Left ventricle myocardium superior (tissue), 1 donor: Measurements from ENCODE around the gene SLCO2B1. TPM values are rescaled to one million over a fixed set of nuclear protein-coding genes. Genes with fewer than 3 reads are reported as not detected.
"Not testable (repeated sequence)": the region's sequence is repeated elsewhere in the genome, so short reads cannot be mapped to it uniquely, and the experiment has no call there.

Source experiments
- ATAC-seq: fragments of 200-7000 bp; cut with Tn5 transposase; one replicate; pipeline ENCODE4 v1.9.1; 2020; ENCODE audit warnings: mild to moderate bottlenecking, moderate library complexity
- DNase-seq: peaks from one replicate; pipeline ENCODE4 v3.0.0-alpha.2; 2020
- intact Hi-C: fragments of 100-400 bp; cut with micrococcal nuclease; formaldehyde crosslinking; loops from one replicate; pipeline ENCODE4 v1.11.0; 2022
- long read RNA-seq: library from polyadenylated mRNA; unstranded; transcript quantifications from one replicate; pipeline ENCODE4 v2.0.0, GENCODE V29; 2021
- total RNA-seq: library from RNA; stranded (reverse); fragmentation: NEBNext Ultra II Directional; extraction: Animal tissue kit (Norgen Biotek cat#: 25700); gene quantifications from one replicate; pipeline ENCODE4 v1.2.1, GENCODE V29; 2021
- donor health status: DM: no; HTN: yes; CAD: no; lungs with severe emphysema.

The SLCO2B1 gene, protein sequence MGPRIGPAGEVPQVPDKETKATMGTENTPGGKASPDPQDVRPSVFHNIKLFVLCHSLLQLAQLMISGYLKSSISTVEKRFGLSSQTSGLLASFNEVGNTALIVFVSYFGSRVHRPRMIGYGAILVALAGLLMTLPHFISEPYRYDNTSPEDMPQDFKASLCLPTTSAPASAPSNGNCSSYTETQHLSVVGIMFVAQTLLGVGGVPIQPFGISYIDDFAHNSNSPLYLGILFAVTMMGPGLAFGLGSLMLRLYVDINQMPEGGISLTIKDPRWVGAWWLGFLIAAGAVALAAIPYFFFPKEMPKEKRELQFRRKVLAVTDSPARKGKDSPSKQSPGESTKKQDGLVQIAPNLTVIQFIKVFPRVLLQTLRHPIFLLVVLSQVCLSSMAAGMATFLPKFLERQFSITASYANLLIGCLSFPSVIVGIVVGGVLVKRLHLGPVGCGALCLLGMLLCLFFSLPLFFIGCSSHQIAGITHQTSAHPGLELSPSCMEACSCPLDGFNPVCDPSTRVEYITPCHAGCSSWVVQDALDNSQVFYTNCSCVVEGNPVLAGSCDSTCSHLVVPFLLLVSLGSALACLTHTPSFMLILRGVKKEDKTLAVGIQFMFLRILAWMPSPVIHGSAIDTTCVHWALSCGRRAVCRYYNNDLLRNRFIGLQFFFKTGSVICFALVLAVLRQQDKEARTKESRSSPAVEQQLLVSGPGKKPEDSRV
- 30.1 TPM for total RNA-seq
- long read RNA-seq, full-length matches to known transcripts: 8 of 23 reads
- long read RNA-seq, partial matches to known transcripts: 11 of 23 reads
- long read RNA-seq, other reads (novel, unspliced or antisense): 4 of 23 reads

DNA sequence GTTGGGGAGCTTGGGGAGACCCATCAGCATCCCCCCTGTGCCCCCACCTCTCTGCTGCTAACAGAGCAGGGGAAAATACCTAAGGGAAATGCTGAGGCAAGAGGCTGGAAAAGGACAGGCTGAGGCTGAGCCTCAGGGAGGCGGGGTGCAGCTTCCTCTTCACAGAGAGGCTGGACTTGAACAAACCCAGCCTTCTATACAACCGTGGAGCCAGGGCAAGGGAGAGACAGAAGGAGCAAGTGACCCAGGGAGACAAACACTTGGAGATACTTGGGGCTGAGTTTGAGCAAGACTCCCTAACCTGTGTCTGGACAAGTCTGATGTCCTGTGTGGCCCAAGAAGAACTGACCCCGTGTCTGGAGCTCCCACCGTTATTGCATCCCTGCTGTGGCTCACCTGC lies at the start of gene SLCO2B1:
Gene SLCO2B1 (plus strand): TSS at position 229 of the 400 bp plus-strand sequence. CDS start 275 bp downstream, outside the sequence.
- DNase-seq (peak; percentile 66), ATAC-seq (peak; percentile 60)
- intact Hi-C loops: loop anchor here (5.0 kb wide), 1 partner anchor 41 kb away; no protein-coding TSS in a partner anchor

DNA sequence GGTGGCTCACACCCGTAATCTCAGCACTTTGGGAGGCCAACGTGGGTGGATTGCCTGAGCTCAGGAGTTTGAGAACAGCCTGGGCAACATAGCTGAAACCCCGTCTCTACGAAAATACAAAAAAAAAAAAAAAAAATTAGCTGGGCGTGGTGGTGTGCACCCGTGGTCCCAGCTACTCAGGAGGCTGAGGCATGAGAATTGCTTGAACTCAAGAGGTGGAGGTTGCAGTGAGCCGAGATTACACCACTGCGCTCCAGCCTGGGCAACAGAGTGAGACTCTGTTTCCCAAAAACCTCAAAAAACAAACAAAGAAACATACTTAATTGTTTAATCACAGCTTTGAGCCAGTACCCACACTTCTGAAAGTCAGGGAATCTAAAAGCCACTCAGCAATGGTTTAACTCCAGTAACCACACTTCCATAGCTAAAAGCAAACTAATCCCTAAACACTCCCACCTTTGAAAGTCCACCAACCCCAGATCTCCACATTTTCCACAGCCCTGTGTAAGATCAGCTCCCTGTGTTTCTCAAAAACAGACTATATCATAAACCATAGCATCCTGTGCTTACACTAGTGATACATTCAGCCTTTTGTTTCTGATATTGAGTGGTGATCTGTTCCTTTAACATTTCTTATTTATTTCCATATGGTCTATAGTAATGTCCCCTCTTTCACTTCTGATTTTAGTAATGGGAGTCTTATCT lies 49.3 kb upstream of the SLCO2B1 start:
- ATAC-seq (no peak), DNase-seq (no peak)
- intact Hi-C loops: no loop called here

DNA sequence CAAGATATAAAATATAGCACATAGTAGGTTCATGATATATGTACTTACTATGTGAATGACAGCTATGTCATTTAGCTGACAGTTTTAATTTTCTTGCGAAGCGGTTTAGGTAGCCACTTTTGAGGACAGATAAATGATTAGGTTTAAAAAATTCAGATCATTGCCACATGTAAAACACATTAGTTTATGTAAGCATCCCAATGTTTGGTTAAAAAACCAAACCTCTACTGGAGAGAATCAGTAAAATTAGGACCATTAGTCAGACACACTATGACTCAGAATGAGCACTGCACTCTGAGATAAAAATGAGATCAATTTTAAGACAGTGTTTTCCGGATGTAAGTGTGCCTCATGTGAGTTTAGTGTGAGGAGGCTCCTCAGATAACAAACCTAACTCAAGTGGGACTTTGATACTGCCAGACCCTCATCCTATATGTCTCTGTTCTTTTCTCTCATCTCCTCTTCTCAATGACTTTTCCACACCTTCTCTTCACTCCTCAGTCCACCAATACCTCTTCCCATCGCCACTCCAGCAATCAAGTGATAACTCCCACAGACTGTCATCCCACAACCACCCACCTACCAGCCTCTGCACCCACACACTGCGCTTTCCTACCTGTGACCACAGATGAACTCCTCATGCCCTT lies 47.4 kb upstream of the SLCO2B1 start:
- intact Hi-C loops: no loop called here
- ATAC-seq: no peak
- no peak for DNase-seq

DNA sequence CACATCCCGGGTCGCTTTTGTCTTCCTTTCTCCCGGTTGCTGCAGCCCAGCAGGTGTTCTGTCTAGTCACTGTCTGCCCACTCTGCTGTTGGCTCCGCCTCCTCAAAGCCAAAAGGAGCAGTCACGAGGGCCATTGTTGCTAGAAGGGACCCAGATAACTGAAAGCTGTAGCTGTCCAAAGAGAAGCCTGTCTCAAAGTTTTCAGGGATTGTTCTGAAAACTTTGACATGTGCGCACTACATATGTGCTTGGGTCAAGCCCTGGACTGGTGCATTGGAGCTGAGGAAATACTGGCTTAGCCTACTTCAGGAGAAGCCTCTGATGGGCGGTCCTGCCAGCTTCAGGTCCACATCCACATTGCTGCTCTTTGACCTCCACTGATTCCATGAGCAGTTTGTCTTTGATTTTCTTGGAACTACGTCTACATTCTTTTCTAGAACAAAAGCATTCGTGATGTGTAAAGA lies 45.4 kb upstream of the SLCO2B1 start:
- intact Hi-C loops: no loop called here
- no peak for ATAC-seq
- no peak for DNase-seq

DNA sequence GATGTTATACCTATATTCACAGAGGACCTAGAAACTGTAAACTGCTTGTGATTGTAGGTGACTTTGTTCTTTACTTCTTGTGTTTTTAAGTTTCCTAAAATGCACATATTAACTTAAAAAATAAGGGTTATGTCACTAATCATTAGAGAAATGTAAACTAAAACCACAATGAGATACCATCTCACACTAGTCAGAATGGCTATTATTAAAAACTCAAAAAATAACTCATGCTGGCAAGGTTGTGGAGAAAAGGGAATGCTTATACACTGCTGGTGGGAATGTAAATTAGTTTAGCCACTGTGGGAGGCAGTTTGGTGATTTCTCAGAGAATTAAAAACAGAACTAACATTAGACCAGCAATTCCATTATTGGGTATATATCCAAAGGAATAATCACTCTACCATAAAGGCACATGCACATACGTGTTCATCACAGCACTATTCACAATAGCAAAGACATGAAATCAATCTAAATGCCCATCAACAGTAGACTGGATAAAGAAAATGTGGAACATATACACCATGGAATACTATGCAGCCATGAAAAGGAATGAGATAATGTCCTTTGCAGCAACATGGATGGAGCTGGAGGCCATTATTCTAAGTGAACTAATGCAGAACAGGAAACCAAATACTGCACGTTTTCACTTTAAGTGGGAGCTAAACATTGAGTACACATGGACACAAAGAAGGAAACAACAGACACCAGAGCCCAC lies 44.8 kb upstream of the SLCO2B1 start:
- DNase-seq, ATAC-seq, intact Hi-C loops: not testable (repeated sequence)

DNA sequence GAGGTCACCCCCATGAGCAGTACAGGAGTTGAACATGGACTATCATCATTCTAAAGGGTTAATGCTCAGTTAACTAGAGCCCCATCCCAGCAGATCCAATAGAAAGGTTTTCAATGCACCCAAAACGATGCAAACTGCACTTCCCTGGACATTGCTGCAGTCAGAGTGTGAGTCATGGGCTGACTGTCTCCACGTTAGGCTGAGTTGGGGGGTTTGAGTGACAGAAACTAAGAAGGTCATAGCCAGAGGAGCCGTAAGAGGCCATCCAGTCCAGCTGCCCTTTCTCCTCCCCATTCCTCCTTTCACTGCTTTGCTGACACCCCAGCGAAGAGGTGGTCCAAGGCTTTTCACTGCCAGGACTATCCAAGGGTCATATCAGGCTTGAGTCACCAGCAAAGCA lies 43.7 kb upstream of the SLCO2B1 start:
- intact Hi-C loops: no loop called here
- DNase-seq (no peak), ATAC-seq (no peak)

DNA sequence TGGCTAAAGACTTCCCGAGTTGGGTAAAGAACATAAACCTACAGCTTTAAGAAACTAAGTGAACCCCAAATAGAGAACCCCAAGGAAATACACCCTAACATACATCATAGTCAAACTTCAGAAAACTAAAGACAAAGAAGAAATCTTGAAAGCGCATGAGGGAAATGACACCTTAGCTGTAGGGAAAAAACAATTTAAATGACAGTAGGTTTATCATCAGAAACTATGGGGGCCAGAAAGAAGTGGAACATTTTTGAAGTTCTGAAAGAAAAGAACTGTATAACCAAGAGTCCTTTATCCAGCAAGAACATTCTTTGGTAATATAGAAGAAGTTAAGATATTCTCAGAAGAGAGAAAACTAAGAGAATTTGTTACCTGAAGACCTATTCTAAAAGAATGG lies 38.7 kb upstream of the SLCO2B1 start:
- ATAC-seq: no peak
- intact Hi-C loops: no loop called here
- no peak for DNase-seq

DNA sequence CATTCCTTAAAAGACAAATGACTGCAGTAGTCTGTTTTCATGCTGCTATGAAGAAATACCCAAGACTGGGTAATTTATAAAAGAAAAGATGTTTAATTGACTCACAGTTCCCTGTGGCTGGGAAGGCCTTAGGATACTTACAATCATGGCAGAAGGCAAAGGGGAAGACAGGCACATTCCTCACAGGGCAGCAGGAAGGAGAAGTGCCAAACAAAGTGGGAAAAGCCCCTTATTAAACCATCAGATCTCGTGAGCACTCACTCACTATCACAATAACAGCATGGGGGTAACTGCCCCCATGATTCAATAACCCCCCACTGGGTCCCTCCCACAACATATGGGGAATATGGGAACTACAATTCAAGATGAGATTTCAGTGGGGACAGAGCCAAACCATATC lies 37.9 kb upstream of the SLCO2B1 start:
- ATAC-seq: no peak

DNA sequence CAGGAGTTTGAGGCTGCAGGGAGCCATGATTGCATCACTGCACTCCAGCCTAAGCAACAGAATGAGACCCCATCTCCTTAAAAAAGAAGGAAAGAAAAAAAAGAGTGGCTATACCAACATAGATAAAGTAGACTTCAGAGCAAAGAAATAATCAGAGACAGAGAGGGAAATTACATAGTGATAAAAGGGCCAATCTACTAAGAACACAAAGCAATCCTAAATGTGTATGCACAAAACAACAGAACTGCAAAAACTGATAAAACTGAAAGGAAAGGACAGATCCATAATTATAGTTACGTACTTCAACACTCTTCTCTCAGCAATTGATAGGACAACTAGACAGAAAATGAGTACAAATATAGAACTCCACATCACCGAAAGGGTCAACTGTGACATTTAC lies 36.4 kb upstream of the SLCO2B1 start:
- ATAC-seq: no peak
- DNase-seq: no peak
- intact Hi-C loops: no loop called here

More for the DNA sequence above, 37.9 kb upstream of the SLCO2B1 start:
- DNase-seq: no peak
- intact Hi-C loops: no loop called here

DNA sequence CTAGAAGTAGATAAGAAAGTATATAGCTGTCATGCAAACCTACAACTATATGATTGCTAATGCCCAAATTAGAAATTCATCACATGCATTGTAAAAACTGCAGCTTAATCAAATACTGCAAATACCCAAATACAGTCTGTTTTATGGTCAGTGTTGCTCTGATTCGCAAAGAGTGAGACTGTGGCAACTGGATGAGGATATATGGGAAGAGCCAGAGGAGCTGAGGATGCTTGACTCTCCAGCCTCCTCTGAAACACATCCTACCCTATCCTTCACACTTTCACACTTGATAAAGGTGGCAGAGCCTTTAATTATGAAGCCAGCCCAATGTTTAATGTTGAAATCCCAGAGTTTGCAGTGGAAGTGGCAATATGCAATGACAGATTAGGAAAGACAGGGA lies 32.3 kb upstream of the SLCO2B1 start:
- no peak for ATAC-seq
- no peak for DNase-seq
- intact Hi-C loops: no loop called here

DNA sequence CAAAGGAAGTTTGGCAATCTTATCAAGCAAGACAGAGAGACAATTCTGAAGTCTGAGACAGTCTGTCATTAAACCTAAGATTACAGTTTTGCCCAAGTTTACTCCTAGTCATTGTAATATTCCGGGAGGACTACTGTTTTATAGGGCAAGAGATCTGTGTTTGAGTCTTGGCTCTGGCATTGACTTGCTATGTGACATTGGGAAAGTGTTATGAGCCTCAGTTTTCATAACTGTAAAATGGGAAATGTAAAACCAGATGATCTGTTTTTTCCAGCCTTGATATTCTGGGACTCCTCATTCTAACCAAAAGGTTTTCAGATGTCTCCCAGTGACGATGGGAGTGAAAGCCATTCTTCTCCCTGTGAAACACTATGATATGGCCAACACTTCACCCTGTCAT lies 24.3 kb upstream of the SLCO2B1 start:
- intact Hi-C loops: no loop called here
- ATAC-seq (no peak), DNase-seq (no peak)

DNA sequence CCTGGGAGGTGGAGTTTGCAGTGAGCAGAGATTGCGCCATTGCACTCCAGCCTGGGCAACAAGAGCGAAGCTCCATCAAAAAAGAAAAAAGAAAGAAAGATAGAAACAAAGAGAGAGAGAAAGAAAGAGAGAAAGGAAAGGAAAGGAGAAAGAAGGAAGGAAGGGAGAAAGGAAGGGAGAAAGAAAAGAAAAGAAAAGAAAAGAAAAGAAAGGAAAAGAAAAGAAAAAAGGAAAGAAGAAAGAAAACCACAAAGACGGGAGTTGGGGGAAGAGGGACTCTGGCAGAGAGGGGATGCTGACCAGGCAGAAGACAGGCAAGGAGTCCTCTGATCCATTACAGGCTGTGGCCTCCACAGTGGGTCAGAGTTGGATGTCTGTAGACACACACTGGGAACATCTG lies 18.8 kb upstream of the SLCO2B1 start:
- no peak for DNase-seq
- no peak for ATAC-seq
- intact Hi-C loops: no loop called here

DNA sequence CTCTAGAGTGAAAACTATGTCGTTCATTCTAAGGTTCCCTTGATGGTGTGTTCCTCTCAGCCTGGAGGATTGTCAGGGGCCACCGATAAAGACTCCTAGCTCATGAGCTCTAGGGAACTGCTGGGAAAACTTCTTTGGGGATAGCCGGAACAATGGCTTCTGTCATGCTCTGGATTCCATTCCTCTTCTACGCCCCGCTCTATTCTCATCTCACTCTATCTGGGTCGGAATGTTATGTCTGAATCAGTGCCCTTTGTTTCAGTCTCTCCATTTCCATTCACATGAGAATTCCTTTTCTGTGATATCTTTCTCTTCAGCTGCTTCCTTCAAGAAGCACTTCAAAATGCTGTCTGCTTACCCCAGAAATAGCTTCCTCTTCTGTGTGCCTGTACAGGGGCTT lies 16.9 kb upstream of the SLCO2B1 start:
- intact Hi-C loops: no loop called here
- ATAC-seq: no peak
- no peak for DNase-seq

DNA sequence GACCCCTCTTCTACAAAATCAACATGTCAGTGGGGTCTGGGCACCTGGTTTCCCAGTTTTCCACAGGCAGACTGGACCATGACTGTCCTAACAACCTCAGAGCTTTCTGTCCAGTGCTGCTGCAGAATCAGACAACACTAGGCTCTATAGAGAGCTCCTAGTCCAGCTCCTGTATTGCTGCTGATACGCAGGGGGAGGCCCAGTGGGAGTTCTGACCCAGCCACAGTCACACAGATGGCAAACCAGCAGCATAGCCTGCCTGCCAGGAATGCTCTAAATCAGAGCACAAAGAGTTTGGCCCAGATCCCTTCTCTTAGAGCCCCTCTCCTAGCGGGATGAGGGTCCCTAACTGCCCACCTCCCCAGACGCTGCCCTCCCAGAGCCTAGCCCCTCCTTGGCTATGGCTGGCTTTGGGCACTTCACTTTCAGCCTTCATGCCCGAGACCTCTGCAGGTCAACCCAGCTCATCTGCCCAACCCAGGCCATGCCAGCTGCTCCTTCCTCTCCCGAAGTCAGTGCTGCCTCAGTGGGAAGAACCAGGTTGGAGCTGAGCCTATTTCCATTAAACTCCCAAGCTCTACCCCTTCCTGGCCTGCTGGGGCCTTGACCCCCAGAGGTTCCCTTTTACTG lies 15.8 kb upstream of the SLCO2B1 start:
- intact Hi-C loops: no loop called here
- ATAC-seq (no peak), DNase-seq (no peak)

DNA sequence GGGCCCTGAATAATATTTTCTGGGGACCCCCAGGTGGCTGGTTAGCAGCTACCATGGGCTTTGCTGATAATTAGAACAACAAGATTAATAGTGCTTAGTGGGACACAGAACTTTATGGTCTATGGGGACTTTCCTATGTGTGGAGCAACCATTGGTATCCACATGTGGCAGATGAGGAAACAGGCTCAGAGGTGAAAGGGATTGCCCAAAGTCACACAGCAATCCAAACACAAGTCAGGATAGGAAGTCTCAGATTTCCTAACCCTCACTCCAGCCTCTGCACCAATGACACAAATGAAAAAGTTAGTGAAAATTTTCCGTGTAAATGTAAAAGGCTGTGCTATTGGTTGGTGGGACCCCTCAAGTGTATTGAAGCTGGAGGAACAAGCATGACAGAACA lies 15.3 kb upstream of the SLCO2B1 start:
- ATAC-seq: no peak
- intact Hi-C loops: no loop called here
- DNase-seq: no peak

DNA sequence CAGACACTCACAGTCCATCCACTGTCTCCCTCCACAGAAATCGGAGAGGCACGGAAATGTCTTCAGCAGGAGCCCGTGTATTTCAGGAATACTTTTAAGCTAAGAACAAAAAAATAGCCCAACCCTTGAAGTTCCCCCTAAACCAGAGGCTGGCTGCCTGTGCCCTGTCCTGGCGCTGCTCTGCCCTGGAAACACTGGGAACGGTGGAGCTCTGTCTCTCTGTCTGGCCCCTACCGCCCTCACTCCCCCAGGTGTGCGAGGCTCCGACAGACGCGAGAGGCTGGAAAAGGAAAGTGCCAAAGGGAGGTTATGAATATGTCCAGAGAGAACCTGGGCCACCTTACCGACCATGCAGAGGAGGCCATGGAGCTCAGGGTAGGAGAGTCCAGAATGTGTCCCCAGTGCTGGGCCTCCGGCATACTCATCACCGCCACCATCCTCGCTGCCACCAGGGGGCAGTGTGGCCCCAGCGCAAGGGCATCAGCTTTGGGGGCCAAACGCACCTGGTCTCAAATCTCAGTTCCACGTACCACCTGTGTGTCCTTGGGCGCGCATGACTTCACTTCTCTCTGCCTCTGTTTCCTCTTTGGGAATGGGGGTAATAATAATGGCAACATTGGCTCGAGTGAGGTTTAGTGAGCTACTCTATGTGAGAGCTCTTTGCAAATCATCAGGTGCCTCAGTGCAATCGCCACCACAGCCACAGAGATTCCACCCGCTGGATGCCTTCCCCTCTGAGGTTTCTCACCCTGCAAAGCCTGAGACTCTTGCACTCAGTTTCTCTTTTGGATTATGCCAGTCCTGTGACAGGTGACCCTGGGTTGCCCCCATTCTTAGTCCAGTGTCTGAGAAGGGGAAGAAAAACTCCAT lies 10.4 kb upstream of the SLCO2B1 start:
- ATAC-seq (peak; percentile 60), DNase-seq (peak; percentile 86)
- intact Hi-C loops: loop anchor here (5.0 kb wide), 1 partner anchor 67 kb away; no protein-coding TSS in a partner anchor

DNA sequence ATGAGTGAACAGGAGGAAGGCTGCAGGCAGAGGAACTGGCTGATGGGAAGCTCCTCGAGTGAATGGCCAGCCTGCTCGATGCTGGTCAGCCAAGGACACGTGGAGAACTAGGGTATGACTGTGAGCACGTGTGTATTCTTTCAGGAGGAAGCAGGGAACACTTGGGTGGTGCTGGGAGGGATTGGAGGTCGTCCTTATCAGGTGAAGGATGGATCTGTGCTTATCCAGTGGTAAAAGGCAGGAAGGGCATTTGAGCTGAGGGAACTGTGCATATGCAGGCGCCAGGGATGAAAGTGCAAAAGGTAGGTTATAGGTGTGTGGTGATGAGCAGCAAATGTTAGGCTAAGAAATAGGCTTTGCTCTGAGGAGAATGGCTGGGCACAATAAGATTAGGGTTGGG lies 9.7 kb upstream of the SLCO2B1 start:
- DNase-seq: no peak
- intact Hi-C loops: loop anchor here (5.0 kb wide), 1 partner anchor 66 kb away; no protein-coding TSS in a partner anchor

More for the DNA sequence above, 9.7 kb upstream of the SLCO2B1 start:
- no peak for ATAC-seq
